Vagina (tissue), 2 donors: ENCODE results near the gene PHOSPHO2. TPM values are rescaled to one million over a fixed set of nuclear protein-coding genes. Genes with fewer than 3 reads are reported as not detected.

ENCODE experiments used
- DNase-seq, 2 donors: peaks; one replicate each; pipeline ENCODE4 v3.0.0-alpha.2; 2017; ENCODE audit errors: extremely low spot score in 2 of 2
- H3K27ac ChIP-seq: fragments of 200-600 bp; sonication (generic); one replicate; pipeline ENCODE4 v1.5.1; 2019
- H3K27me3 ChIP-seq: fragments of 200-600 bp; sonication (generic); one replicate; pipeline ENCODE4 v1.5.1; 2019
- H3K36me3 ChIP-seq, 2 donors: fragments of 200-600 bp; sonication (generic); one replicate each; pipeline ENCODE4 v1.5.1; 2017 to 2019
- H3K4me1 ChIP-seq: fragments of 200-600 bp; sonication (generic); one replicate; pipeline ENCODE4 v1.5.1; 2019
- H3K4me3 ChIP-seq, 2 donors: fragments of 200-600 bp; sonication (generic); 1 replicate in 1 of 2; 2 replicates in 1 of 2; pipeline ENCODE4 v1.5.1; 2016 to 2019
- H3K9me3 ChIP-seq: fragments of 200-600 bp; sonication (generic); one replicate; pipeline ENCODE4 v1.5.1; 2019
- POLR2A ChIP-seq, 2 donors: fragments of 450-650 bp; IDR thresholded peaks; one replicate each; pipeline ENCODE4 v1.6.1; 2017; ENCODE audit warnings: antibody characterized with exemption in 2 of 2, mild to moderate bottlenecking in 2 of 2, moderate library complexity in 2 of 2
- POLR2AphosphoS5 ChIP-seq, 2 donors: sonication (generic); formaldehyde crosslinking; IDR thresholded peaks; one replicate each; pipeline ENCODE4 v1.9.0; 2017; ENCODE audit warnings: antibody characterized with exemption in 2 of 2, mild to moderate bottlenecking in 2 of 2, low read depth in 1 of 2; ENCODE audit not compliant: insufficient read depth in 1 of 2
- intact Hi-C: fragments of 100-400 bp; cut with DNase I; formaldehyde crosslinking; loops from one replicate; pipeline ENCODE4 v1.15.1; 2023
- total RNA-seq: library from RNA; depleted of rRNA; stranded (reverse); fragments of >200 nt; gene quantifications from one replicate; pipeline ENCODE4 v1.2.3, GENCODE V29; 2016
- TF ChIP-seq, protein P1 (sequence below), 3 experiments: fragments of 450-650 bp in 2 of 3; fragments of 200-600 bp in 1 of 3; sonication (generic) in 1 of 3; IDR thresholded peaks; one replicate each; pipeline ENCODE4 v1.5.1; 2017 to 2019; ENCODE audit warnings: antibody characterized with exemption in 3 of 3, mild to moderate bottlenecking in 2 of 3, moderate library complexity in 2 of 3

Gene PHOSPHO2
- total RNA-seq, 1 donor from 2014 or later, result 4.7 TPM

DNA sequence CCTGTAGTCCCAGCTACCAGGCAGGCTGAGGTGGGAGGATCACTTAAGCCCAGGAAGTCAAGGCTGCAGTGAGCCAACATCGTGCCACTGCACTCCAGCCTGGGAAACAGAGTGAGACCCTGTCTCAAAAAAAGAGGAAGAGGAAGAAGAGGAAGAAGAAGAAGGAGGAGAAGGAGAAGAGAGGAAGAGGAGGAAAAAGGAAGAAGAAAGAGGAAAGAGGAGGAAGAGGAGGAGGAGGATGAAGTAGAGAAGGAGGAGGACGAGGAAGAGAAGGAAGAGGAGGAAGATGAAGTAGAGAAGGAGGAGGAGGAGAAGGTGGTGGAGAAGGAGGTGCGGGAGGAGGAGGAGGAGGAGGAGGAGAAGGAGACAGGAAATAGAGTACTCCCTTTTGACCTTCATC lies 38.1 kb upstream of the PHOSPHO2 start:
- DNase-seq, result no peak
- TF ChIP-seq, protein P1, sequence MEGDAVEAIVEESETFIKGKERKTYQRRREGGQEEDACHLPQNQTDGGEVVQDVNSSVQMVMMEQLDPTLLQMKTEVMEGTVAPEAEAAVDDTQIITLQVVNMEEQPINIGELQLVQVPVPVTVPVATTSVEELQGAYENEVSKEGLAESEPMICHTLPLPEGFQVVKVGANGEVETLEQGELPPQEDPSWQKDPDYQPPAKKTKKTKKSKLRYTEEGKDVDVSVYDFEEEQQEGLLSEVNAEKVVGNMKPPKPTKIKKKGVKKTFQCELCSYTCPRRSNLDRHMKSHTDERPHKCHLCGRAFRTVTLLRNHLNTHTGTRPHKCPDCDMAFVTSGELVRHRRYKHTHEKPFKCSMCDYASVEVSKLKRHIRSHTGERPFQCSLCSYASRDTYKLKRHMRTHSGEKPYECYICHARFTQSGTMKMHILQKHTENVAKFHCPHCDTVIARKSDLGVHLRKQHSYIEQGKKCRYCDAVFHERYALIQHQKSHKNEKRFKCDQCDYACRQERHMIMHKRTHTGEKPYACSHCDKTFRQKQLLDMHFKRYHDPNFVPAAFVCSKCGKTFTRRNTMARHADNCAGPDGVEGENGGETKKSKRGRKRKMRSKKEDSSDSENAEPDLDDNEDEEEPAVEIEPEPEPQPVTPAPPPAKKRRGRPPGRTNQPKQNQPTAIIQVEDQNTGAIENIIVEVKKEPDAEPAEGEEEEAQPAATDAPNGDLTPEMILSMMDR (IDR thresholded peaks at IDR 0.05), result no peak
- TF ChIP-seq POLR2A (IDR thresholded peaks at IDR 0.05), result no peak

DNA sequence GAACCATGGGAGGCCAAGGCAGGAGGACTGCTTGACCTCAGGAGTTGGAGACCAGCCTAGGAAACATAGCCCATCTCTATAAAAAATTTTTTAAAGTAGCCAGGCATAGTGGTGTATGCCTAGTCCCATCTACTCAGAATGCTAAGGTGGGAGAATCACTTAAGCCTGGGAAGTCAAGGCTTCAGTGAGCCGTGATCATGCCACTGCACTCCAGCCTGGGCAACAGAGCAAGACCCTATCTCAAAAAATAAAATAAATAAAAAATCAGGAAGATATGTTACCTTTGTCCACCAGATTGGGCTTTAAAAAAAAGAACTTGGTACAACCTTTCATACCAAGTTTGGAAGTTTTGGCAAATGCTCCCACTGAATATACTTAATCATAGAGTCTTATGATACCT lies 35.4 kb upstream of the PHOSPHO2 start:
- TF ChIP-seq, protein P1 (IDR thresholded peaks at IDR 0.05), result no peak
- TF ChIP-seq POLR2AphosphoS5 (IDR thresholded peaks at IDR 0.05; ENCODE audit: insufficient read depth in 1 of 2, low read depth in 1 of 2) (no peak), POLR2A (IDR thresholded peaks at IDR 0.05) (no peak)
- intact Hi-C loops, result no loop called here
- Histone ChIP-seq H3K9me3 (no peaks in the 10 kb centered on the region), H3K4me3 (no peak overlapping the region), H3K27ac (no peak overlapping the region), H3K4me1 (no peaks in the 10 kb centered on the region), H3K36me3 (no peaks in the 10 kb centered on the region), H3K27me3 (no peaks in the 10 kb centered on the region)
- DNase-seq, result no peak

More for the DNA sequence above, 38.1 kb upstream of the PHOSPHO2 start:
- no peaks in the 10 kb centered on the region for H3K36me3 ChIP-seq
- H3K4me3 ChIP-seq, result no peak overlapping the region
- H3K4me1 ChIP-seq, result no peaks in the 10 kb centered on the region
- intact Hi-C loops, result no loop called here
- no peak overlapping the region for H3K27ac ChIP-seq
- H3K9me3 ChIP-seq, result no peaks in the 10 kb centered on the region
- H3K27me3 ChIP-seq, result no peaks in the 10 kb centered on the region

DNA sequence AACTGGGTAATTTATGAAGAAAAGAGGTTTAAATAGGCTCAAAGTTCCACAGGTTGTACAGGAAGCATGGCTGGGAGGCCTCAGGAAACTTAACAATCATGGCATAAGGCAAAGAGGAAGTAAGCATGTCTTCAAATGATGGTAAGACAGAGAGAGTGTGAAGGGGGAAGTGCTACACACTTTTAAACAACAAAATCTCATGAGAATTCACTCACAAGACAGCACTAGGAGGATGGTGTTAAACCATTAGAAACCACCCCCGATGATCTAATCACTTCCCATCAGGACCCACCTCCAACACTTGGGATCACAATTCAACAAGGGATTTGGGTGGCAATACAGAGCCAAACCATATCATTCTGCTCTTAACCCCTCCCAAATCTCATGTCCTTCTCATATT lies 34.9 kb upstream of the PHOSPHO2 start:
- H3K4me1 ChIP-seq, result no peaks in the 10 kb centered on the region
- H3K36me3 ChIP-seq, result no peaks in the 10 kb centered on the region
- intact Hi-C loops, result no loop called here
- DNase-seq, result no peak
- H3K27ac ChIP-seq, result no peak overlapping the region
- no peaks in the 10 kb centered on the region for H3K27me3 ChIP-seq
- no peak for TF ChIP-seq POLR2AphosphoS5 (IDR thresholded peaks at IDR 0.05; ENCODE audit: insufficient read depth in 1 of 2, low read depth in 1 of 2)
- TF ChIP-seq POLR2A (IDR thresholded peaks at IDR 0.05), result no peak
- TF ChIP-seq, protein P1 (IDR thresholded peaks at IDR 0.05), result no peak
- H3K4me3 ChIP-seq, result no peak overlapping the region
- H3K9me3 ChIP-seq, result no peaks in the 10 kb centered on the region

DNA sequence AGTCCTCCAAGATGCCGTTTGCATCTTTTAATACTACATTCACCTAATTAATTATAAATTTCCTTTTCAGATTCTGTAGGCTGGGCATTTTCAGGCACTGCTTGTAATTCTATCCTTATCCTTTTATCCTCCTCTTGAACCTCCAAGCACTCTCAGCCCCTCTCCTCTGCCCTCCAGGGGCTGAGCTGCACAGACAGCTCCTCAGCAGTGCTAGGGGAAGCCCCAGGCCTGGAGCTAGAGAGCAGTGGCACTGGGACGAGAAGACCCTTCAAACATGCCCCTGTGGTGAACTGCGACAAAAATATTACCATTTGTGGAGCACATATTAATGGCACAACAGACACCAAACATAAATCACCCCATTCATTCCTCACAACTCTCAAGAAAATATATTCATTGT lies 33.0 kb upstream of the PHOSPHO2 start:
- Histone ChIP-seq H3K9me3 (no peaks in the 10 kb centered on the region), H3K4me1 (no peaks in the 10 kb centered on the region), H3K27me3 (no peaks in the 10 kb centered on the region), H3K27ac (no peak overlapping the region), H3K36me3 (no peaks in the 10 kb centered on the region), H3K4me3 (no peak overlapping the region)
- intact Hi-C loops, result no loop called here
- TF ChIP-seq, protein P1 (IDR thresholded peaks at IDR 0.05), result no peak
- TF ChIP-seq POLR2A (IDR thresholded peaks at IDR 0.05) (no peak), POLR2AphosphoS5 (IDR thresholded peaks at IDR 0.05; ENCODE audit: insufficient read depth in 1 of 2, low read depth in 1 of 2) (no peak)
- DNase-seq, result no peak

DNA sequence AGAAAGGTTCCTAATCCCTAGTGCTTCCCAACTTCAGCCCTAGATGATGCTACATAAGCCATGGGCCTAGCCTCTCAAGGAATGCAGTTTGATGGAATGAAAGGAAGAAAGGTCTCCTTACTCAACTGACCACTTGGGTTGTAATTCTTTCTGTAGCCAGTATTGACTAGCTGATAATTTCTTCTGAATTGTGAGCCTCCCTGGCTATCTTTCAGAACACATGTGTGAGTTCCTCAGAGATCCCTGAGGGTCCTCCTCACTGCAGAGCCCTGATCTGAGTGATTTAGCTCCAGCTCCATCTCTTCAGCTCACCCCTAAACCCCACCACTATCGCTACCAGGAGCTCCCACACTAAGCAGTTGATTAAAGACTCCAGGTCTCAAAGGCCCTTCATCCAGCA lies 31.5 kb upstream of the PHOSPHO2 start:
- Histone ChIP-seq H3K27me3 (no peaks in the 10 kb centered on the region), H3K4me3 (no peak overlapping the region), H3K36me3 (no peaks in the 10 kb centered on the region), H3K4me1 (no peaks in the 10 kb centered on the region), H3K27ac (no peak overlapping the region), H3K9me3 (no peaks in the 10 kb centered on the region)
- intact Hi-C loops, result no loop called here
- no peak for DNase-seq
- TF ChIP-seq, protein P1 (IDR thresholded peaks at IDR 0.05), result no peak
- TF ChIP-seq POLR2A (IDR thresholded peaks at IDR 0.05) (no peak), POLR2AphosphoS5 (IDR thresholded peaks at IDR 0.05; ENCODE audit: insufficient read depth in 1 of 2, low read depth in 1 of 2) (no peak)
